MM.1S (cell line): ENCODE measurements around the gene SZT2.

Experiments used
- DNase-seq: peaks from one replicate; pipeline ENCODE4 v3.0.0-alpha.2; 2015
- H2AFZ ChIP-seq: fragments of 300-600 bp; sonication (generic); 2 replicates; pipeline ENCODE4 v1.6.0; 2016; ENCODE audit warnings: antibody characterized with exemption, low read length
- H3F3A ChIP-seq: fragments of 300-600 bp; sonication (generic); 2 replicates; pipeline ENCODE4 v1.6.1; 2016; ENCODE audit warnings: mild to moderate bottlenecking, antibody characterized with exemption, low read length, moderate library complexity, mixed read lengths; ENCODE audit not compliant: insufficient read depth
- H3K27ac ChIP-seq: fragments of 300-600 bp; sonication (generic); 2 replicates; pipeline ENCODE4 v1.5.1; 2016; ENCODE audit warnings: mild to moderate bottlenecking, low read length
- H3K27me3 ChIP-seq: fragments of 300-600 bp; sonication (generic); replicated peaks from 2 replicates; pipeline ENCODE4 v1.6.0; 2016; ENCODE audit warnings: low read length; ENCODE audit not compliant: insufficient read depth
- H3K36me3 ChIP-seq: fragments of 300-600 bp; sonication (generic); replicated peaks from 2 replicates; pipeline ENCODE4 v1.6.1; 2016; ENCODE audit warnings: mild to moderate bottlenecking, low read length, mixed read lengths; ENCODE audit not compliant: insufficient read depth
- H3K4me1 ChIP-seq: fragments of 300-600 bp; sonication (generic); 2 replicates; pipeline ENCODE4 v1.6.1; 2016; ENCODE audit warnings: low read length, mixed read lengths
- H3K4me2 ChIP-seq: fragments of 300-600 bp; sonication (generic); 2 replicates; pipeline ENCODE4 v1.6.0; 2016; ENCODE audit warnings: low read depth, low read length
- H3K4me3 ChIP-seq: fragments of 300-600 bp; sonication (generic); 2 replicates; pipeline ENCODE4 v1.5.1; 2016; ENCODE audit warnings: low read length, mixed read lengths
- H3K79me2 ChIP-seq: fragments of 300-600 bp; sonication (generic); 2 replicates; pipeline ENCODE4 v1.6.1; 2016; ENCODE audit warnings: mixed run types, low read length, mixed read lengths
- H3K9ac ChIP-seq: fragments of 300-600 bp; sonication (generic); 2 replicates; pipeline ENCODE4 v1.6.1; 2016; ENCODE audit warnings: low read length, mixed read lengths
- H3K9me2 ChIP-seq: fragments of 300-600 bp; sonication (generic); replicated peaks from 2 replicates; pipeline ENCODE4 v1.6.1; 2016; ENCODE audit warnings: mild to moderate bottlenecking, low read length, mixed read lengths; ENCODE audit not compliant: insufficient read depth
- H3K9me3 ChIP-seq: fragments of 300-600 bp; sonication (generic); replicated peaks from 2 replicates; pipeline ENCODE4 v1.6.1; 2016; ENCODE audit warnings: mild to moderate bottlenecking, low read length, mixed read lengths; ENCODE audit not compliant: insufficient read depth
- H4K20me1 ChIP-seq: fragments of 300-600 bp; sonication (generic); 2 replicates; pipeline ENCODE4 v1.6.1; 2016; ENCODE audit warnings: mild to moderate bottlenecking, low read length, moderate library complexity, mixed read lengths; ENCODE audit not compliant: insufficient read depth
- EZH2 ChIP-seq: fragments of 300-600 bp; sonication (generic); optimal IDR thresholded peaks from 2 replicates; pipeline ENCODE3; 2017; ENCODE audit warnings: low read depth, mild to moderate bottlenecking, antibody characterized with exemption, low read length, mixed read lengths
- EZH2phosphoT487 ChIP-seq: fragments of 300-600 bp; sonication (generic); IDR thresholded peaks from 2 replicates; pipeline ENCODE4 v1.6.1; 2018; ENCODE audit warnings: antibody characterized with exemption, low read length
- TF ChIP-seq, protein P1 (sequence below): fragments of 300-600 bp; sonication (generic); IDR thresholded peaks from 2 replicates; pipeline ENCODE4 v1.5.1; 2016; ENCODE audit warnings: antibody characterized with exemption, low read length, mixed read lengths

Gene SZT2

DNA sequence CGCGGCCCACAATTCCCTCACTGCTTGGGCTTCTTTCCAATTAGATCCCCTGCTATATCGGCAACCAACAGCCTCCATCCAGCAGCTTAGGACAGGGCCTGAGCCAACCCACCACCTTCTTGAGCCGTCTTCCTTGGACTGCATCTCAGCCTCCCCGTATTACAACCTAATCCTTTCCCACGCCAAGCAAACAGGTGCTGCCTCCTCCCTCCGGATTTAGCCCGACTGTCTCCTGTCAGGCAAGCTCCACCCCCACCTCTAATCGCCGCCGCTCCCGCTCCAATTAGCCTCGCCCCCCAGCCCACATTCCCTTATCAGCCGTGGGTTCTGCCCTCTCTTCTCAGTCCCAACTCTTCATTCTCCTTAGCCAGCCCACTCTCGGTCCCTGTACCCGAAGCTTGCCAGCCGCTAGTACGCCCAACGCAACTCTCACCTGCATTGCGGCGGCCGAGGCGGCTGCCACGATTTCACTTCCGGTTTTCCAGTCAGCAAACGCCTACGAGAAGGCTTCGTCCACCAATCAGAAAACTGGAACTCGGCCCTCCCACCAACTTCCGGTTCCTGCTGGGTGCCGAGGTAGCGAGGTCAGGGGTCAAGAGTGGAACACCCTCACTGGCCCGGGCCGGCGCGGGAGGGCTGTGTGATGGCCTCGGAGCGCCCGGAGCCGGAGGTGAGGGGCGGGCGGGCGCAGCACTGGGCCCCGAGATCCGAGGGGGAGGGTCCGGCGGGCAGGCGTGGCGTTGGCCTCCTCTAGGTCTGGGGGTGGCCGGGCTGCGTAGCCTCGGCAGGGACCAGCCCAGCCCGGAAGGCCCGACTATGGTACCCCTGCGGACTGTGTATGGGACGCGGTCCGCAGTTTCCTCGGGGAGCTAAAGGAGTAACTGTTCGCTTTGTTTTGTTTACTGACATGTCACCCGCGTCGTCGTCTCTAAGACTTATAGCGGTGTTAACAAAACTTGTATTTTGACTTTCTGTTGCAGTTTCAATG, at the start of gene SZT2, which contains the start of gene MED8:
SZT2 (plus strand) TSS at position 574 of the 988 bp plus-strand sequence; CDS start at position 644, 70 bp downstream.
MED8 (minus strand) TSS at position 475 of the 988 bp plus-strand sequence; CDS start at position 439, 36 bp downstream.
- H2AFZ ChIP-seq: peak within 1 kb of the TSS; percentile 67

DNA sequence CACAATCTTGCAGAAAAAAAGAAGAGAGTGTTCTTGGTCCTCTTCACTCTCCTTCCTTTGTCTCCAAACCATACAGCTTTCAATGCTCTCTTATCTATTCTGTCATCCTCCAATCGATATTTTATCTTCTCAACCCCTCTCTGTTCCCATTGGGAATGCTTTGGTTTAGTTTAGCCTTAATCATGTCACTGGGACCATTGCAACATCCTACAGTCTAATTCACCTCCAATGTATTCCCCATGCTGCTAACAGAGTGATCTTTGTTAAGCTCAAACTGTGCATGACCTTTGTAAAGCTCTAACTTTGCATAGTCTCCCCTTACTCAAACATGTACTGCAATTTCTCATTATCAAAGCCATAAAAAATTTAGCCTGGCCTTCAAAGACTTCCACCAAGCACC, 49.1 kb upstream of the SZT2 start:
- Histone ChIP-seq H3K9me2 (no peaks in the 10 kb centered on the region), H3K27me3 (peaks cover 6% of the 10 kb centered on the region; the same call in 1 of the 2 replicates), H3K4me2 (no peak overlapping the region), H3K27ac (no peak overlapping the region), H4K20me1 (no peaks in the 10 kb centered on the region), H3K4me3 (no peak overlapping the region), H3F3A (no peaks in the 10 kb centered on the region), H3K4me1 (no peaks in the 10 kb centered on the region), H3K36me3 (no peaks in the 10 kb centered on the region), H3K79me2 (no peaks in the 10 kb centered on the region), H3K9me3 (no peaks in the 10 kb centered on the region), H3K9ac (no peak overlapping the region), H2AFZ (no peak overlapping the region)
- TF ChIP-seq EZH2: no peak
- TF ChIP-seq, protein P1, sequence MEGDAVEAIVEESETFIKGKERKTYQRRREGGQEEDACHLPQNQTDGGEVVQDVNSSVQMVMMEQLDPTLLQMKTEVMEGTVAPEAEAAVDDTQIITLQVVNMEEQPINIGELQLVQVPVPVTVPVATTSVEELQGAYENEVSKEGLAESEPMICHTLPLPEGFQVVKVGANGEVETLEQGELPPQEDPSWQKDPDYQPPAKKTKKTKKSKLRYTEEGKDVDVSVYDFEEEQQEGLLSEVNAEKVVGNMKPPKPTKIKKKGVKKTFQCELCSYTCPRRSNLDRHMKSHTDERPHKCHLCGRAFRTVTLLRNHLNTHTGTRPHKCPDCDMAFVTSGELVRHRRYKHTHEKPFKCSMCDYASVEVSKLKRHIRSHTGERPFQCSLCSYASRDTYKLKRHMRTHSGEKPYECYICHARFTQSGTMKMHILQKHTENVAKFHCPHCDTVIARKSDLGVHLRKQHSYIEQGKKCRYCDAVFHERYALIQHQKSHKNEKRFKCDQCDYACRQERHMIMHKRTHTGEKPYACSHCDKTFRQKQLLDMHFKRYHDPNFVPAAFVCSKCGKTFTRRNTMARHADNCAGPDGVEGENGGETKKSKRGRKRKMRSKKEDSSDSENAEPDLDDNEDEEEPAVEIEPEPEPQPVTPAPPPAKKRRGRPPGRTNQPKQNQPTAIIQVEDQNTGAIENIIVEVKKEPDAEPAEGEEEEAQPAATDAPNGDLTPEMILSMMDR: no peak
- TF ChIP-seq EZH2phosphoT487: no peak
- DNase-seq: no peak

More for the DNA sequence above, at the start of gene SZT2, which contains the start of gene MED8:
- Histone ChIP-seq H3F3A (no peaks in the 10 kb centered on the region), H3K9me3 (no peaks in the 10 kb centered on the region), H3K79me2 (peaks cover 63% of the 10 kb centered on the region), H3K27ac (peak within 1 kb of the TSS; percentile 59; the same call in 1 of the 2 replicates), H3K4me3 (peak within 1 kb of the TSS; percentile 78), H3K4me2 (peak within 1 kb of the TSS; percentile 97), H3K9ac (peak within 1 kb of the TSS; percentile 82), H4K20me1 (no peaks in the 10 kb centered on the region), H3K27me3 (no peaks in the 10 kb centered on the region), H3K9me2 (no peaks in the 10 kb centered on the region), H3K36me3 (peaks cover 10% of the 10 kb centered on the region; the same call in 1 of the 2 replicates), H3K4me1 (peaks cover 12% of the 10 kb centered on the region; the same call in 1 of the 2 replicates)
- TF ChIP-seq EZH2phosphoT487 (no peak), EZH2 (no peak)
- TF ChIP-seq, protein P1: no peak
- peak; percentile 96 for DNase-seq

DNA sequence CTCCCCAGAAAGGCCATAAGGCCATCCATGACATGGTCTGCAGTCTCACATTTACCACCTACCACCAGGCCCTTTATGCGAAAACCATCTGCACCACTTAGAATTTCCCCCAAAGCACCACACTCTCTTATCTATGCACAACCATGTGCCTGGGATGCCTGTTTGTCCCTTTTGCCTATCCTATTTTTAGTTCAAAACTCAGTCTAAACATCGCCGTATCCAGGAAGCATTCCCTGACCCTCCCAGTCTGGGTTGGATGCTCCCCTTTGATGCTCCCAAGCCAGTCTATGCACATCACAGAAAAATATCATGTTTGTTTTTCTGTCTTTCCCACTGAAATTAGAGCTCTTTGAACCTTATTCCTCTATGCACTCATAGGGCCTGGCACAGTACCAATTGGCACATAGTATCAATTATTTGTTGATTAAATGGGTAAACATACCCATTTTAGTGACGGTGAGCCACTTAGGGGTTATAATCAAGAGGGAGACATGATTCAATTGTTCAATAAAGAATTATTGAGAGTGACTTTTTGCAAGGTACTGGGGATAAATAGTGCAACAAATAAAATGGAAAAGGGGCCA, 45.3 kb upstream of the SZT2 start:
- DNase-seq: no peak
- Histone ChIP-seq H3K9ac (no peak overlapping the region), H3K27me3 (peaks cover 12% of the 10 kb centered on the region; the same call in 1 of the 2 replicates), H3F3A (no peaks in the 10 kb centered on the region; the same call in 1 of the 2 replicates), H4K20me1 (no peaks in the 10 kb centered on the region), H3K9me3 (no peaks in the 10 kb centered on the region), H3K79me2 (no peaks in the 10 kb centered on the region), H3K4me1 (no peaks in the 10 kb centered on the region; the same call in 1 of the 2 replicates), H3K9me2 (no peaks in the 10 kb centered on the region), H2AFZ (no peak overlapping the region), H3K4me2 (no peak overlapping the region), H3K4me3 (no peak overlapping the region), H3K27ac (no peak overlapping the region), H3K36me3 (no peaks in the 10 kb centered on the region)
- TF ChIP-seq EZH2: no peak
- no peak for TF ChIP-seq EZH2phosphoT487
- TF ChIP-seq, protein P1: no peak
